HepG2 (cell line): ENCODE results near the gene CTSZ. TPM values are rescaled to one million over a fixed set of nuclear protein-coding genes. Genes with fewer than 3 reads are reported as not detected.

Source experiments
- BCL6 ChIP-seq: IDR thresholded peaks from 2 replicates; pipeline ENCODE4 v1.6.1; 2016; ENCODE audit warnings: missing genetic modification reagents, missing compliant biosample characterization
- MATR3 ChIP-seq: sonication (generic); formaldehyde crosslinking; IDR thresholded peaks from 2 replicates; pipeline ENCODE4 v1.4.0; 2020; ENCODE audit warnings: missing genetic modification reagents
- NFYC ChIP-seq: IDR thresholded peaks from 2 replicates; pipeline ENCODE4 v1.6.1; 2016; ENCODE audit warnings: missing genetic modification reagents, missing compliant biosample characterization
- NR2F6 ChIP-seq, 2 experiments: IDR thresholded peaks; 2 replicates each; pipeline ENCODE4 v1.6.1; 2016; ENCODE audit warnings: antibody characterized with exemption in 1 of 2, mild to moderate bottlenecking in 1 of 2
- NR3C1 ChIP-seq: sonication (generic); formaldehyde crosslinking; IDR thresholded peaks from 2 replicates; pipeline ENCODE4 v1.4.0; 2020; ENCODE audit warnings: missing genetic modification reagents
- RBAK ChIP-seq: sonication (generic); formaldehyde crosslinking; IDR thresholded peaks from 2 replicates; pipeline ENCODE4 v1.5.1; 2020; ENCODE audit warnings: mild to moderate bottlenecking, missing genetic modification reagents
- RBM39 ChIP-seq: fragments of 200-400 bp; formaldehyde crosslinking; IDR thresholded peaks from one replicate; pipeline ENCODE4 v1.6.1; 2018; ENCODE audit warnings: antibody characterized with exemption, mild to moderate bottlenecking, low read depth, low read length; ENCODE audit not compliant: poor library complexity, severe bottlenecking
- SOX5 ChIP-seq: IDR thresholded peaks from 2 replicates; pipeline ENCODE4 v1.6.1; 2016; ENCODE audit warnings: borderline replicate concordance
- TAF15 ChIP-seq: fragments of 200-400 bp; formaldehyde crosslinking; IDR thresholded peaks from one replicate; pipeline ENCODE4 v1.6.1; 2018; ENCODE audit warnings: mild to moderate bottlenecking, low read depth, low read length; ENCODE audit not compliant: poor library complexity, severe bottlenecking
- TSC22D2 ChIP-seq: sonication (generic); formaldehyde crosslinking; IDR thresholded peaks from 2 replicates; pipeline ENCODE4 v1.5.1; 2020; ENCODE audit warnings: missing genetic modification reagents, mild to moderate bottlenecking, borderline replicate concordance
- ZFP82 ChIP-seq: sonication (generic); formaldehyde crosslinking; IDR thresholded peaks from 2 replicates; pipeline ENCODE4 v1.5.1; 2020; ENCODE audit warnings: mild to moderate bottlenecking, missing genetic modification reagents, borderline replicate concordance
- ZKSCAN5 ChIP-seq: sonication (generic); formaldehyde crosslinking; IDR thresholded peaks from 2 replicates; pipeline ENCODE4 v1.5.1; 2020; ENCODE audit warnings: mild to moderate bottlenecking, missing genetic modification reagents
- ZNF430 ChIP-seq: sonication (generic); formaldehyde crosslinking; IDR thresholded peaks from 2 replicates; pipeline ENCODE4 v1.9.0; 2021; ENCODE audit warnings: mild to moderate bottlenecking, missing genetic modification reagents
- ZNF569 ChIP-seq: sonication (generic); formaldehyde crosslinking; IDR thresholded peaks from 2 replicates; pipeline ENCODE4 v1.5.0; 2020; ENCODE audit warnings: mild to moderate bottlenecking, missing genetic modification reagents, moderate library complexity, borderline replicate concordance
- ZNF639 ChIP-seq: conservative IDR thresholded peaks from 2 replicates; pipeline ENCODE4 v1.6.1; 2018; ENCODE audit warnings: missing genetic modification reagents
- polyA plus RNA-seq, 8 experiments: library from polyadenylated mRNA; depleted of rRNA in 3 of 8; stranded (reverse) in 7 of 8; unstranded in 1 of 8; fragments of >200 nt; fragmentation: Illumina TruSeq in 4 of 8; extraction: Trizol in 4 of 8; gene quantifications; 2 replicates each; pipeline versions ENCODE4 v1.2.1 to v1.2.3, GENCODE V29; 2011 to 2016; ENCODE audit warnings: low read depth in 4 of 8, missing spikeins in 1 of 8, mixed read lengths in 1 of 8; ENCODE audit not compliant: insufficient read depth in 1 of 8
- total RNA-seq, 5 experiments: library from RNA; depleted of rRNA; stranded (reverse); fragments of >200 nt; fragmentation: Illumina TruSeq; extraction: Trizol; gene quantifications; 2 replicates each; pipeline ENCODE4 v1.2.3, GENCODE V29; 2016; ENCODE audit warnings: low read depth in 1 of 5
- TF ChIP-seq, protein P1 (sequence below): sonication (generic); formaldehyde crosslinking; IDR thresholded peaks from 2 replicates; pipeline ENCODE4 v1.4.0; 2020; ENCODE audit warnings: mild to moderate bottlenecking, low read depth, missing genetic modification reagents
- TF ChIP-seq, protein P2 (sequence below): IDR thresholded peaks from 2 replicates; pipeline ENCODE4 v1.6.1; 2018; ENCODE audit warnings: missing genetic modification reagents, mild to moderate bottlenecking, missing compliant biosample characterization
- TF ChIP-seq, protein P3 (sequence below): sonication (generic); formaldehyde crosslinking; IDR thresholded peaks from 2 replicates; pipeline ENCODE4 v1.9.0; 2021; ENCODE audit warnings: mild to moderate bottlenecking, missing genetic modification reagents

CTSZ gene
- total and polyA plus RNA-seq, 2 of the 13 experiments (the other 11 are each of a cell fraction or from before 2014, with no cell fraction given), result 0.33 TPM; not detected in 1

DNA sequence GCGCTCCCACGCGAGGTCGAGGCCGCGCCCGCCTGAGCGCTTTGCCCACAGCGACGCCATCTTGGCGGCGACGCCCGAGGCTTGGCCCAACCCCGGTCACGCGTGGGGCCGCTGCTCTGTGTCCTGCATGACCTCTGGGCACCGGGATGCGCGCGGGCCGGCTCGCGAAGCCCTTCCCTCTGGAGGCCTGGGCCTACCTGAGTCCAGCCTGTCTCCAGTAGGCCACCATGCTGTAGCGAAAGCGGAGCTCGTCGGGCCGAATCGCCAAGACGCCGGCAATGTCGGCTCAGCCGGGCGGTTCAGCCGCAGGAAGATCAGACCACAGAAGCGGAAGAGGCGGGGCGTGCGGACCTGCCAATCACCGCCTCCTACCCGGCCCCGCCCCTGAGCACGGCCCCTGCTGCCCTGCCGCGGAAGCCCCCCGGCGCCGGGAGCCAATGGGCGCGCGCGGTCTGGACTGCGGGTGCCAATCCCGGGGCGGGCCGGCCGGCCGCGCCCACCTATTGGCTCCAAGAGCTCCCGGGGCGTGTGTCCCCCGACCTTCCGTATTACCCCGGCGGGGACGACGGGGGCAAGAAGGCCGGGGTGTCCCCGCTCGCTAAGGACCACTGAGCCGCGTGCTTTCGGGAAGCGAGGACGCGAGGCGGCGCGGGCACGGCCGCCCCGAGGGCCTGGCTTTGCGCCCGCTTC, 25.1 kb upstream of the CTSZ start, which contains the start of gene ATP5F1E (continued):
- TF ChIP-seq ZNF639 (peak; percentile 78), BCL6 (peak; percentile 47), TSC22D2 (peak; percentile 73), RBM39 (peak; percentile 97), ZKSCAN5 (CRISPR knock-in tag) (0 out of 2 replicates have a peak, but pooled peaks have one; percentile 27), NR2F6 (IDR thresholded peaks at IDR 0.05) (no peak), NR2F6 (CRISPR knock-in tag; IDR thresholded peaks at IDR 0.05) (peak; percentile 20; the same call in 1 of the 2 replicates), TAF15 (peak; percentile 92), ZFP82 (CRISPR knock-in tag) (peak; percentile 99), ZNF430 (CRISPR knock-in tag) (peak; percentile 93), ZNF569 (CRISPR knock-in tag) (no peak), NR3C1 (CRISPR knock-in tag) (peak; percentile 94; the same call in 1 of the 2 replicates), SOX5 (CRISPR knock-in tag) (0 out of 2 replicates have a peak, but pooled peaks have one; percentile 48), NFYC (CRISPR knock-in tag) (peak; percentile 90), MATR3 (peak; percentile 96; the same call in 1 of the 2 replicates), RBAK (CRISPR knock-in tag) (0 out of 2 replicates have a peak, but pooled peaks have one; percentile 12)
- TF ChIP-seq, protein P1, sequence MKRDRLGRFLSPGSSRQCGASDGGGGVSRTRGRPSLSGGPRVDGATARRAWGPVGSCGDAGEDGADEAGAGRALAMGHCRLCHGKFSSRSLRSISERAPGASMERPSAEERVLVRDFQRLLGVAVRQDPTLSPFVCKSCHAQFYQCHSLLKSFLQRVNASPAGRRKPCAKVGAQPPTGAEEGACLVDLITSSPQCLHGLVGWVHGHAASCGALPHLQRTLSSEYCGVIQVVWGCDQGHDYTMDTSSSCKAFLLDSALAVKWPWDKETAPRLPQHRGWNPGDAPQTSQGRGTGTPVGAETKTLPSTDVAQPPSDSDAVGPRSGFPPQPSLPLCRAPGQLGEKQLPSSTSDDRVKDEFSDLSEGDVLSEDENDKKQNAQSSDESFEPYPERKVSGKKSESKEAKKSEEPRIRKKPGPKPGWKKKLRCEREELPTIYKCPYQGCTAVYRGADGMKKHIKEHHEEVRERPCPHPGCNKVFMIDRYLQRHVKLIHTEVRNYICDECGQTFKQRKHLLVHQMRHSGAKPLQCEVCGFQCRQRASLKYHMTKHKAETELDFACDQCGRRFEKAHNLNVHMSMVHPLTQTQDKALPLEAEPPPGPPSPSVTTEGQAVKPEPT (CRISPR knock-in tag), result no peak
- TF ChIP-seq, protein P2, sequence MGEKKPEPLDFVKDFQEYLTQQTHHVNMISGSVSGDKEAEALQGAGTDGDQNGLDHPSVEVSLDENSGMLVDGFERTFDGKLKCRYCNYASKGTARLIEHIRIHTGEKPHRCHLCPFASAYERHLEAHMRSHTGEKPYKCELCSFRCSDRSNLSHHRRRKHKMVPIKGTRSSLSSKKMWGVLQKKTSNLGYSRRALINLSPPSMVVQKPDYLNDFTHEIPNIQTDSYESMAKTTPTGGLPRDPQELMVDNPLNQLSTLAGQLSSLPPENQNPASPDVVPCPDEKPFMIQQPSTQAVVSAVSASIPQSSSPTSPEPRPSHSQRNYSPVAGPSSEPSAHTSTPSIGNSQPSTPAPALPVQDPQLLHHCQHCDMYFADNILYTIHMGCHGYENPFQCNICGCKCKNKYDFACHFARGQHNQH (CRISPR knock-in tag), result peak; percentile 93
- TF ChIP-seq, protein P3, sequence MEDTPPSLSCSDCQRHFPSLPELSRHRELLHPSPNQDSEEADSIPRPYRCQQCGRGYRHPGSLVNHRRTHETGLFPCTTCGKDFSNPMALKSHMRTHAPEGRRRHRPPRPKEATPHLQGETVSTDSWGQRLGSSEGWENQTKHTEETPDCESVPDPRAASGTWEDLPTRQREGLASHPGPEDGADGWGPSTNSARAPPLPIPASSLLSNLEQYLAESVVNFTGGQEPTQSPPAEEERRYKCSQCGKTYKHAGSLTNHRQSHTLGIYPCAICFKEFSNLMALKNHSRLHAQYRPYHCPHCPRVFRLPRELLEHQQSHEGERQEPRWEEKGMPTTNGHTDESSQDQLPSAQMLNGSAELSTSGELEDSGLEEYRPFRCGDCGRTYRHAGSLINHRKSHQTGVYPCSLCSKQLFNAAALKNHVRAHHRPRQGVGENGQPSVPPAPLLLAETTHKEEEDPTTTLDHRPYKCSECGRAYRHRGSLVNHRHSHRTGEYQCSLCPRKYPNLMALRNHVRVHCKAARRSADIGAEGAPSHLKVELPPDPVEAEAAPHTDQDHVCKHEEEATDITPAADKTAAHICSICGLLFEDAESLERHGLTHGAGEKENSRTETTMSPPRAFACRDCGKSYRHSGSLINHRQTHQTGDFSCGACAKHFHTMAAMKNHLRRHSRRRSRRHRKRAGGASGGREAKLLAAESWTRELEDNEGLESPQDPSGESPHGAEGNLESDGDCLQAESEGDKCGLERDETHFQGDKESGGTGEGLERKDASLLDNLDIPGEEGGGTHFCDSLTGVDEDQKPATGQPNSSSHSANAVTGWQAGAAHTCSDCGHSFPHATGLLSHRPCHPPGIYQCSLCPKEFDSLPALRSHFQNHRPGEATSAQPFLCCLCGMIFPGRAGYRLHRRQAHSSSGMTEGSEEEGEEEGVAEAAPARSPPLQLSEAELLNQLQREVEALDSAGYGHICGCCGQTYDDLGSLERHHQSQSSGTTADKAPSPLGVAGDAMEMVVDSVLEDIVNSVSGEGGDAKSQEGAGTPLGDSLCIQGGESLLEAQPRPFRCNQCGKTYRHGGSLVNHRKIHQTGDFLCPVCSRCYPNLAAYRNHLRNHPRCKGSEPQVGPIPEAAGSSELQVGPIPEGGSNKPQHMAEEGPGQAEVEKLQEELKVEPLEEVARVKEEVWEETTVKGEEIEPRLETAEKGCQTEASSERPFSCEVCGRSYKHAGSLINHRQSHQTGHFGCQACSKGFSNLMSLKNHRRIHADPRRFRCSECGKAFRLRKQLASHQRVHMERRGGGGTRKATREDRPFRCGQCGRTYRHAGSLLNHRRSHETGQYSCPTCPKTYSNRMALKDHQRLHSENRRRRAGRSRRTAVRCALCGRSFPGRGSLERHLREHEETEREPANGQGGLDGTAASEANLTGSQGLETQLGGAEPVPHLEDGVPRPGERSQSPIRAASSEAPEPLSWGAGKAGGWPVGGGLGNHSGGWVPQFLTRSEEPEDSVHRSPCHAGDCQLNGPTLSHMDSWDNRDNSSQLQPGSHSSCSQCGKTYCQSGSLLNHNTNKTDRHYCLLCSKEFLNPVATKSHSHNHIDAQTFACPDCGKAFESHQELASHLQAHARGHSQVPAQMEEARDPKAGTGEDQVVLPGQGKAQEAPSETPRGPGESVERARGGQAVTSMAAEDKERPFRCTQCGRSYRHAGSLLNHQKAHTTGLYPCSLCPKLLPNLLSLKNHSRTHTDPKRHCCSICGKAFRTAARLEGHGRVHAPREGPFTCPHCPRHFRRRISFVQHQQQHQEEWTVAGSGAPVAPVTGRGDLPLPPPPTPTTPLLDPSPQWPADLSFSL, result no peak; the same call in none of the 2 replicates
